Measurements from ENCODE around the gene ART4. TPM values are rescaled to one million over a fixed set of nuclear protein-coding genes. Genes with fewer than 3 reads are reported as not detected.

Gene ART4, protein sequence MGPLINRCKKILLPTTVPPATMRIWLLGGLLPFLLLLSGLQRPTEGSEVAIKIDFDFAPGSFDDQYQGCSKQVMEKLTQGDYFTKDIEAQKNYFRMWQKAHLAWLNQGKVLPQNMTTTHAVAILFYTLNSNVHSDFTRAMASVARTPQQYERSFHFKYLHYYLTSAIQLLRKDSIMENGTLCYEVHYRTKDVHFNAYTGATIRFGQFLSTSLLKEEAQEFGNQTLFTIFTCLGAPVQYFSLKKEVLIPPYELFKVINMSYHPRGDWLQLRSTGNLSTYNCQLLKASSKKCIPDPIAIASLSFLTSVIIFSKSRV
- total RNA-seq, result under 1 TPM in 2 of 4 donors, not detected in 2; 0.16 to 0.68 TPM

- no peaks in the 10 kb centered on the region for H3K9me3 ChIP-seq
- H3K4me3 ChIP-seq, result no peak within 1 kb of the TSS
- no peak for TF ChIP-seq POLR2A (IDR thresholded peaks at IDR 0.05)
- TF ChIP-seq EP300 (IDR thresholded peaks at IDR 0.05; ENCODE audit: low read depth), result no peak
- no peak for TF ChIP-seq CTCF (IDR thresholded peaks at IDR 0.05)
- no peak for TF ChIP-seq POLR2AphosphoS5 (IDR thresholded peaks at IDR 0.05)
- 81 to 86% methylated on average over 3 to 10 of the region's 10 CpGs for WGBS, 2 donors (ENCODE audit: low coverage in 1 of 2)
- H3K27ac ChIP-seq, result peak within 1 kb of the TSS; percentile 26 to 51 (median 44)
- H3K36me3 ChIP-seq, result no peaks in the 10 kb centered on the region
- peaks cover 10 to 58% (median 28%) of the 10 kb centered on the region in 4 donors for H3K4me1 ChIP-seq
- no peak for DNase-seq
- no peaks in the 10 kb centered on the region for H3K27me3 ChIP-seq
- intact Hi-C loops (cut with DNase I; ENCODE audit: low total_unique reads), result loop anchor here (5.0 to 10.0 kb wide), 2 partner anchors 301 to 379 kb away; partner anchors contain the start of gene RERG
- in situ Hi-C loops (cut with MboI; ENCODE audit: low pct_ligation_motif_present in 1 of 4, low pct_unique_long_range_greater_than_20kb in 1 of 4, low sequenced_read_pairs in 3 of 4), result loop anchor here in 3 of 4 donors (5.0 to 25.0 kb wide), 4 partner anchors 154 to 669 kb away; partner anchors contain the start of gene RERG (in 2 of the 3)
Observed at GRCh38 chr12:14843425-14843887, at the start of gene ART4. Gene ART4, minus strand, starts transcription at chr12:14843526. Its CDS starts 413 bp downstream, at chr12:14843113.

DNA sequence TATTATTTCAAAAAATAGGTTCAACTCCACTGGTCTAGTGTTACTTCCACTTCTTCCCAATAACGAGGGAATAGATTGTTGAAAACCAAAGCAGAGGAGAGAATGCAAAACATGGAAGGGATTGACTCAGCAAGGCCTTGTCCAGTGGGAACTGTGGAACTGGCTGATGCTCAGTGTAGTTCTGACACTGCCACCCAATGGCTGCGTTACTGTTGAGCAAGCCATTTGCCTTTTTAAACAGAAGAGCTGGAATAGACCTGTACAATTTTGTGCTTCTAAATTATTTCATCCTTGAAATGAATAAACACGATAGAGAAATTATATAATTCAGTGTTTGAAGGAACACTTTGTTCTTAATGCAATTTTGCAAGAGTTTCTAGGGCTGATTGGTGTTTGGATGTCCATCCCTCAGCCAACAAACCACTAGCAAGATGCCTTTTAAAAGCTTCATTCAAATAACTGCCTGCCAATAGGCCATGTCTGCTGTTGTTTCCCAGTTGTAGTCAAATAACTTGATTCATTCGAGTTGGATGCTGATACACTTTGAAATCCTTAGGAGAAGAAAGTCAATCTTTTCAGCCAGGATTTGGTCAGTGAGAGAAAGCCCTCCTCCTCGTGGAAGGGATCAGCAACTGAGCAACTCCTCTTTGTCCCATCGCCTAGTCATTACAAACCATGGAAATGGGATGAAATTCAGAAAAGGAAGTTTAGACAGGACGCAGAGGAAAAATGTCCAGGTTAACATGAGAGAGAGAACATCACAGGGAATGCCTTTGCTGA lies 49.6 kb upstream of the ART4 start:
- Histone ChIP-seq H3K9me3 (no peaks in the 10 kb centered on the region), H3K4me3 (no peak overlapping the region), H3K27me3 (no peaks in the 10 kb centered on the region), H3K36me3 (no peaks in the 10 kb centered on the region), H3K4me1 (no peaks in the 10 kb centered on the region), H3K27ac (peak overlapping the region; percentile 49 to 75 (median 58))
- 71 to 86% methylated on average over 6 to 7 of the region's 7 CpGs for WGBS, 2 donors (ENCODE audit: low coverage in 1 of 2)
- intact Hi-C loops (cut with DNase I; ENCODE audit: low total_unique reads) (no loop called here), in situ Hi-C loops (cut with MboI; ENCODE audit: low pct_ligation_motif_present in 1 of 4, low pct_unique_long_range_greater_than_20kb in 1 of 4, low sequenced_read_pairs in 3 of 4) (no loop called here)
- TF ChIP-seq EP300 (IDR thresholded peaks at IDR 0.05; ENCODE audit: low read depth) (no peak), POLR2AphosphoS5 (IDR thresholded peaks at IDR 0.05) (peak in 1 of 3 donors; percentile 56)
- DNase-seq, result peak; percentile 24

- Histone ChIP-seq H3K36me3 (no peaks in the 10 kb centered on the region), H3K27ac (no peak overlapping the region), H3K4me3 (no peak overlapping the region), H3K27me3 (no peaks in the 10 kb centered on the region), H3K4me1 (peaks cover 0 to 7% (median 3%) of the 10 kb centered on the region in 4 donors), H3K9me3 (no peaks in the 10 kb centered on the region)
- intact Hi-C loops (cut with DNase I; ENCODE audit: low total_unique reads), result no loop called here
- DNase-seq, result no peak
- in situ Hi-C loops (cut with MboI; ENCODE audit: low pct_ligation_motif_present in 1 of 4, low pct_unique_long_range_greater_than_20kb in 1 of 4, low sequenced_read_pairs in 3 of 4), result no loop called here
- no peak for TF ChIP-seq POLR2AphosphoS5 (IDR thresholded peaks at IDR 0.05)
- no peak for TF ChIP-seq CTCF (IDR thresholded peaks at IDR 0.05)
- TF ChIP-seq POLR2A (IDR thresholded peaks at IDR 0.05), result no peak
- no peak for TF ChIP-seq EP300 (IDR thresholded peaks at IDR 0.05; ENCODE audit: low read depth)
- 84 to 94% methylated on average over 5 of the region's 5 CpGs for WGBS, 2 donors (ENCODE audit: low coverage in 1 of 2)
Observed at GRCh38 chr12:14890701-14891100, 47.4 kb upstream of the ART4 start.

DNA sequence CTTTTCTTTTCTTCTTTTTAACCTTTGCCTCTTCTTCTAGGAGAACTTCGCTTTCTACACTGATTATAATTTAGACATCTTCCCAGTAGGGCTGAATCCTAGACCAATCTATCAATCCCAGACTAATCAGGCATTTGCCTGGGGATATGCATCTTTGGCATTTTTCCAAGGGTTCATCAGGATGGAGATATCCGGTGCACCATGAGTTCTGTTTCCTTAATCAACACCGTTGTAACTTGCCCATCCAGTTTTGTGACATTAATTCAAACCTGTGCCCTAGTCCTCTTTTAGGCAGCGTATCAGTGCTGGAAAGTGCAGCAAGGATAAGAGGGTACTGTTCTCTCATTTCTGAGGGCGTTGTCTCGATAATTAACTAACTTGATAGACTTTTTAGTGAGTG lies 42.9 kb upstream of the ART4 start:
- TF ChIP-seq EP300 (IDR thresholded peaks at IDR 0.05; ENCODE audit: low read depth), result no peak
- no peak for TF ChIP-seq POLR2A (IDR thresholded peaks at IDR 0.05)
- no peak for TF ChIP-seq CTCF (IDR thresholded peaks at IDR 0.05)
- TF ChIP-seq POLR2AphosphoS5 (IDR thresholded peaks at IDR 0.05), result no peak
- H3K27me3 ChIP-seq, result no peaks in the 10 kb centered on the region
- no peaks in the 10 kb centered on the region for H3K9me3 ChIP-seq
- in situ Hi-C loops (cut with MboI; ENCODE audit: low pct_ligation_motif_present in 1 of 4, low pct_unique_long_range_greater_than_20kb in 1 of 4, low sequenced_read_pairs in 3 of 4), result no loop called here
- intact Hi-C loops (cut with DNase I; ENCODE audit: low total_unique reads), result no loop called here
- no peak for DNase-seq
- H3K27ac ChIP-seq, result peak overlapping the region; percentile 68 to 81 (median 78)
- H3K4me3 ChIP-seq, result peak overlapping the region in 1 of 4 donors; percentile 34
- no peaks in the 10 kb centered on the region for H3K36me3 ChIP-seq
- 58 to 87% methylated on average over 4 to 6 of the region's 6 CpGs for WGBS, 2 donors (ENCODE audit: low coverage in 1 of 2)
- H3K4me1 ChIP-seq, result peaks cover 0 to 25% (median 6%) of the 10 kb centered on the region in 4 donors
